Heart right ventricle (tissue), 16 donors: Measurements from ENCODE around the gene CRX. TPM values are rescaled to one million over a fixed set of nuclear protein-coding genes. Genes with fewer than 3 reads are reported as not detected.

Experiments used
- ATAC-seq, 8 donors: fragments of 200-7000 bp; cut with Tn5 transposase; one replicate each; pipeline ENCODE4 v1.9.1; 2020; ENCODE audit warnings: mild to moderate bottlenecking in 8 of 8, moderate library complexity in 8 of 8, moderate number of reproducible peaks in 1 of 8
- DNase-seq, 2 donors: peaks; one replicate each; pipeline ENCODE4 v3.0.0-alpha.2; 2020
- H3K27ac ChIP-seq, 10 donors: fragments of 200-600 bp; sonication (generic) in 2 of 10; one replicate each; pipeline versions ENCODE4 v1.5.0 to v1.8.0; 2020 to 2022; ENCODE audit warnings: mild to moderate bottlenecking in 3 of 10
- H3K27me3 ChIP-seq, 7 donors: fragments of 200-600 bp; one replicate each; pipeline ENCODE4 v1.8.0; 2021 to 2022; ENCODE audit warnings: mild to moderate bottlenecking in 2 of 7
- H3K36me3 ChIP-seq, 9 donors: fragments of 200-600 bp; sonication (generic) in 1 of 9; one replicate each; pipeline versions ENCODE4 v1.5.0 to v1.8.0; 2020 to 2022; ENCODE audit warnings: mild to moderate bottlenecking in 2 of 9
- H3K4me1 ChIP-seq, 9 donors: fragments of 200-600 bp; sonication (generic) in 1 of 9; one replicate each; pipeline versions ENCODE4 v1.5.0 to v1.8.0; 2020 to 2022; ENCODE audit warnings: mild to moderate bottlenecking in 4 of 9
- H3K4me3 ChIP-seq, 10 donors: fragments of 200-600 bp; sonication (generic) in 2 of 10; one replicate each; pipeline versions ENCODE4 v1.5.0 to v1.8.0; 2020 to 2022; ENCODE audit warnings: mild to moderate bottlenecking in 7 of 10, moderate library complexity in 2 of 10
- H3K9me3 ChIP-seq, 11 donors: fragments of 200-600 bp in 10 of 11; sonication (generic) in 2 of 11; one replicate each; pipeline versions ENCODE4 v1.5.0 to v1.8.0; 2013 to 2022; ENCODE audit warnings: mild to moderate bottlenecking in 2 of 11, control low read depth in 1 of 11, moderate library complexity in 1 of 11
- CTCF ChIP-seq, 9 donors: fragments of 200-600 bp; sonication (generic) in 2 of 9; IDR thresholded peaks; one replicate each; pipeline versions ENCODE4 v1.5.0 to v1.8.0; 2021 to 2022; ENCODE audit warnings: antibody characterized with exemption in 9 of 9, mild to moderate bottlenecking in 5 of 9, moderate library complexity in 1 of 9
- WGBS, 2 donors: extraction: QIAGEN DNeasy Blood & Tissue Kit; methylation state at CpG; one replicate each; pipeline ENCODE4 v1.1.7; 2013; ENCODE audit warnings: inconsistent platforms in 1 of 2; 5-methylcytosine and 5-hydroxymethylcytosine counted together
- intact Hi-C, 10 donors: fragments of 100-400 bp; cut with DNase I; formaldehyde crosslinking; loops; one replicate each; pipeline versions ENCODE4 v1.11.1 to v1.14.2; 2022
- polyA plus RNA-seq, 2 donors: library from polyadenylated mRNA; stranded (reverse); fragments of 200-250 nt; gene quantifications; one replicate each; pipeline ENCODE4 v1.2.3, GENCODE V29; 2013
- total RNA-seq, 10 donors: library from RNA; stranded (reverse); fragmentation: NEBNext Ultra II Directional in 3 of 10; extraction: Animal tissue kit (Norgen Biotek cat#: 25700) in 3 of 10; gene quantifications; one replicate each; pipeline versions ENCODE4 v1.2.1 to v1.2.4, GENCODE V29; 2021 to 2023
- donor health status: Arrhythmogenic right ventricular cardiomyopathy.
- donor health status: ischemic (EF 13 %, LVEDD 7.1; RV severe dilation, severe dysfunction).
- donor health status: healthy with polysubstance abuse.
- donor health status: DM: no; HTN: yes; CAD: no.
- donor health status: DM: no; HTN: no; CAD: no.
- donor health status: ischemic (EF 25% LVEDD 6.9; RV normal size, moderate dysfunction).
- donor health status: ischemic (EF 25% LVEDD 5.7; RV mildly dilated, moderate dysfunction).
- donor health status: healthy.
- donor health status: DM: yes; HTN: yes; CAD: no.
- donor health status: Ischemic cardiomyopathy.
- donor health status: ischemic (EF 35%, LVEDD 5.7; RV mildly dilated, moderate dysfunction).
- donor health status: nonischemic (EF 11% LVEDD 7.7; RV severe dilation, severe dysfunction).
- donor health status: DM: yes; HTN: yes; CAD: no.
- donor health status: PGD.
- donor health status: ischemic (EF 29% LVEDD 5.4; RV normal size, mild dysfunction).
- donor health status: nonischemic (EF 23%, LVEDD 6.1; RV moderate dilation, normal function).

The CRX gene
- total and polyA plus RNA-seq, 12 donors, result not detected

GRCh38 chr19:47881757-47882156 is 60.0 kb downstream of the CRX start:
- Histone ChIP-seq H3K9me3 (no peaks in the 10 kb centered on the region), H3K4me3 (no peak overlapping the region), H3K36me3 (no peaks in the 10 kb centered on the region), H3K4me1 (no peaks in the 10 kb centered on the region), H3K27me3 (peaks cover 0 to 8% (median 5%) of the 10 kb centered on the region in 7 donors), H3K27ac (no peak overlapping the region)
- ATAC-seq (no peak), DNase-seq (no peak)
- intact Hi-C loops, result no loop called here
- no peak for TF ChIP-seq CTCF (IDR thresholded peaks at IDR 0.05)
- 71% methylated on average over 5 of the region's 5 CpGs for WGBS, 2 donors

GRCh38 chr19:47882890-47883289 is 61.2 kb downstream of the CRX start:
- no peak for ATAC-seq
- no peak for DNase-seq
- WGBS, 2 donors, result 73 to 84% methylated on average over 3 of the region's 3 CpGs
- H3K4me1 ChIP-seq, result no peaks in the 10 kb centered on the region
- H3K9me3 ChIP-seq, result no peaks in the 10 kb centered on the region
- no peak overlapping the region for H3K27ac ChIP-seq
- no peaks in the 10 kb centered on the region for H3K36me3 ChIP-seq
- TF ChIP-seq CTCF (IDR thresholded peaks at IDR 0.05), result no peak
- intact Hi-C loops, result no loop called here
- no peak overlapping the region for H3K4me3 ChIP-seq
- peaks cover 0 to 8% (median 7%) of the 10 kb centered on the region in 7 donors for H3K27me3 ChIP-seq

GRCh38 chr19:47885067-47885463 is 63.3 kb downstream of the CRX start:
- intact Hi-C loops, result no loop called here
- ATAC-seq (no peak), DNase-seq (no peak)
- WGBS, 2 donors, result 77 to 87% methylated on average over 5 of the region's 5 CpGs
- no peak overlapping the region for H3K4me3 ChIP-seq
- TF ChIP-seq CTCF (IDR thresholded peaks at IDR 0.05), result no peak
- no peaks in the 10 kb centered on the region for H3K9me3 ChIP-seq
- H3K27me3 ChIP-seq, result peaks cover 0 to 13% (median 7%) of the 10 kb centered on the region in 7 donors
- no peaks in the 10 kb centered on the region for H3K4me1 ChIP-seq
- H3K36me3 ChIP-seq, result no peaks in the 10 kb centered on the region
- no peak overlapping the region for H3K27ac ChIP-seq

GRCh38 chr19:47886010-47886559 is 64.3 kb downstream of the CRX start, which contains the start of gene SULT2A1:
Gene SULT2A1 (minus strand): TSS chr19:47886315. CDS start chr19:47886257, 58 bp downstream.
- H3K27ac ChIP-seq, result no peak within 1 kb of the TSS
- WGBS, 2 donors, result 63 to 67% methylated on average over 12 of the region's 12 CpGs
- DNase-seq (no peak), ATAC-seq (no peak)
- no peak for TF ChIP-seq CTCF (IDR thresholded peaks at IDR 0.05)
- no peak within 1 kb of the TSS for H3K4me3 ChIP-seq
- H3K27me3 ChIP-seq, result peaks cover 0 to 13% (median 7%) of the 10 kb centered on the region in 7 donors
- H3K4me1 ChIP-seq, result no peaks in the 10 kb centered on the region
- H3K9me3 ChIP-seq, result no peaks in the 10 kb centered on the region
- no peaks in the 10 kb centered on the region for H3K36me3 ChIP-seq
- intact Hi-C loops, result no loop called here
